Lung (tissue), 12 donors: ENCODE data around the gene IL23R. TPM values are rescaled to one million over a fixed set of nuclear protein-coding genes. Genes with fewer than 3 reads are reported as not detected.

Experiments used
- ATAC-seq: fragments of 200-7000 bp; cut with Tn5 transposase; one replicate; pipeline ENCODE4 v1.9.1; 2020; ENCODE audit warnings: moderate number of reproducible peaks; ENCODE audit not compliant: insufficient read depth, low FRiP score
- DNase-seq, 3 donors: peaks; one replicate each; pipeline ENCODE4 v3.0.0-alpha.2; 2013 to 2017
- H3K27ac ChIP-seq, 2 donors: one replicate each; pipeline ENCODE4 v1.5.1; 2013; ENCODE audit warnings: mild to moderate bottlenecking in 2 of 2, moderate library complexity in 2 of 2, control low read depth in 1 of 2, inconsistent platforms in 1 of 2, low read depth in 1 of 2, low read length in 1 of 2
- H3K27me3 ChIP-seq, 3 donors: one replicate each; pipeline ENCODE4 v1.5.1; 2013; ENCODE audit warnings: low read length in 2 of 3; ENCODE audit not compliant: control insufficient read depth in 3 of 3, insufficient read depth in 3 of 3
- H3K36me3 ChIP-seq, 4 donors: one replicate each; pipeline ENCODE4 v1.5.1; 2013; ENCODE audit warnings: low read length in 4 of 4, mild to moderate bottlenecking in 1 of 4, moderate library complexity in 1 of 4; ENCODE audit not compliant: control insufficient read depth in 4 of 4, insufficient read depth in 4 of 4
- H3K4me1 ChIP-seq, 5 donors: one replicate each; pipeline ENCODE4 v1.5.1; 2013; ENCODE audit warnings: low read length in 5 of 5, mild to moderate bottlenecking in 2 of 5, moderate library complexity in 1 of 5; ENCODE audit not compliant: control insufficient read depth in 5 of 5, insufficient read depth in 5 of 5
- H3K4me3 ChIP-seq: one replicate; pipeline ENCODE4 v1.5.1; 2013; ENCODE audit warnings: mild to moderate bottlenecking, control low read depth, moderate library complexity
- H3K9ac ChIP-seq, 2 donors: one replicate each; pipeline ENCODE4 v1.5.1; 2013; ENCODE audit warnings: low read length in 2 of 2, control low read depth in 1 of 2; ENCODE audit not compliant: insufficient read depth in 1 of 2
- H3K9me3 ChIP-seq, 4 donors: one replicate each; pipeline ENCODE4 v1.5.1; 2013; ENCODE audit warnings: low read length in 3 of 4, mild to moderate bottlenecking in 1 of 4, moderate library complexity in 1 of 4; ENCODE audit not compliant: control insufficient read depth in 4 of 4, insufficient read depth in 3 of 4
- WGBS, 2 donors: extraction: QIAGEN DNeasy Blood & Tissue Kit; methylation state at CpG; one replicate each; pipeline ENCODE4 v1.1.7; 2013; 5-methylcytosine and 5-hydroxymethylcytosine counted together
- polyA plus RNA-seq, 2 donors: library from polyadenylated mRNA; stranded (reverse); fragments of 200-250 nt; gene quantifications; one replicate each; pipeline ENCODE4 v1.2.1, GENCODE V29; 2013
- total RNA-seq, 2 donors: library from RNA; depleted of rRNA in 1 of 2; stranded (reverse); fragments of >200 nt in 1 of 2; gene quantifications; one replicate each; pipeline ENCODE4 v1.2.1, GENCODE V29; 2014 to 2021
- TF ChIP-seq, protein P1 (sequence below): IDR thresholded peaks from 2 replicates; pipeline ENCODE4 v1.5.1; 2012; ENCODE audit warnings: mild to moderate bottlenecking; ENCODE audit errors: control extremely low read depth, extremely low read depth
- donor health status: control.
- donor health status: control.
- donor health status: Bipolar disorder and iron deficiency.
- donor health status: healthy.
- donor health status: DM: yes; HTN: yes; CAD: no.

Gene IL23R
- total and polyA plus RNA-seq, 4 donors, result 0.03 to 0.60 (median 0.15) TPM; not detected in 1

DNA sequence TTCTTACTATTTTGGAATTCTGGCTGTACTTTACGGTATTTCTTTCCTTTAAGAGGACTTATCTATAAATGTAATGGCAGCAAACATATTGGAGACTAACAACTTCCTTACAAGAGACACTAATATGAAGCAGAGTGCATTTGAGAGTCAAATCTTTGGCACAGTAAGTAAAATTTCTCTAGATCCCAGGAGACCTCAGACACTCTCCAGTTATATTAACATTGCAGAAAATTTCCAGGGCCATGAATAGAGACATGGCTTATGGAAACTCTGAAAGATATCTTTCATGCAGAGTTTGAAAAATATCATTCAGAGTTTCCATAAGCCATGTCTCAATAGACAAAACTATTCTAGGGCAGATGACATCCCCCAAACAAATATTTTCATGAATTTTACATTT is 51.2 kb downstream of the IL23R start:
- Histone ChIP-seq H3K9me3 (no peaks in the 10 kb centered on the region), H3K4me3 (no peak overlapping the region), H3K4me1 (no peaks in the 10 kb centered on the region), H3K27me3 (no peaks in the 10 kb centered on the region), H3K36me3 (no peaks in the 10 kb centered on the region), H3K9ac (no peak overlapping the region), H3K27ac (no peak overlapping the region)
- 44 to 83% methylated on average over 1 of the region's 1 CpG for whole genome bisulfite sequencing, 2 donors
- TF ChIP-seq, protein P1, sequence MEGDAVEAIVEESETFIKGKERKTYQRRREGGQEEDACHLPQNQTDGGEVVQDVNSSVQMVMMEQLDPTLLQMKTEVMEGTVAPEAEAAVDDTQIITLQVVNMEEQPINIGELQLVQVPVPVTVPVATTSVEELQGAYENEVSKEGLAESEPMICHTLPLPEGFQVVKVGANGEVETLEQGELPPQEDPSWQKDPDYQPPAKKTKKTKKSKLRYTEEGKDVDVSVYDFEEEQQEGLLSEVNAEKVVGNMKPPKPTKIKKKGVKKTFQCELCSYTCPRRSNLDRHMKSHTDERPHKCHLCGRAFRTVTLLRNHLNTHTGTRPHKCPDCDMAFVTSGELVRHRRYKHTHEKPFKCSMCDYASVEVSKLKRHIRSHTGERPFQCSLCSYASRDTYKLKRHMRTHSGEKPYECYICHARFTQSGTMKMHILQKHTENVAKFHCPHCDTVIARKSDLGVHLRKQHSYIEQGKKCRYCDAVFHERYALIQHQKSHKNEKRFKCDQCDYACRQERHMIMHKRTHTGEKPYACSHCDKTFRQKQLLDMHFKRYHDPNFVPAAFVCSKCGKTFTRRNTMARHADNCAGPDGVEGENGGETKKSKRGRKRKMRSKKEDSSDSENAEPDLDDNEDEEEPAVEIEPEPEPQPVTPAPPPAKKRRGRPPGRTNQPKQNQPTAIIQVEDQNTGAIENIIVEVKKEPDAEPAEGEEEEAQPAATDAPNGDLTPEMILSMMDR, result no peak
- ATAC-seq (no peak), DNase-seq (peak in 1 of 3 donors; percentile 11)

DNA sequence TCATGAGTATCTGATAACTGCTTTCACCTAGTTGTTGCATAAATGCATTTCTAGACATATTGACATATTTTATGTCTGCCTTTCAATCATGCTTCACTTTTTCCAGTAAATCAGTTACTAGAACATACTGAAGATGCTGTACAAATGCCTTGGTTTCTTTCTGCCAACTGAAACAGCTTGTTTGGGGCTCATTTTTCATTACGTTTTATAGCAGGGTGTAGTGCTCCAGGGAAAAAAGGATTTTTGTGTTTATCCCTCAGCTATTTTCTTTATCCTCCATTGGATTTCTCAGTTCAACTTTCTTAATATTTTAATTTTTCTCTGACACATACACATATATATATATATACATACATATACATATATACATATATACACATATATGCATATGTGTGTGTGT is 51.7 kb downstream of the IL23R start:
- H3K27ac ChIP-seq, result no peak overlapping the region
- DNase-seq (no peak), ATAC-seq (no peak)
- TF ChIP-seq, protein P1, result no peak
- H3K27me3 ChIP-seq, result no peaks in the 10 kb centered on the region
- H3K36me3 ChIP-seq, result no peaks in the 10 kb centered on the region
- H3K9ac ChIP-seq, result no peak overlapping the region
- no peaks in the 10 kb centered on the region for H3K4me1 ChIP-seq
- 82 to 94% methylated on average over 1 of the region's 1 CpG for WGBS, 2 donors
- H3K4me3 ChIP-seq, result no peak overlapping the region
- no peaks in the 10 kb centered on the region for H3K9me3 ChIP-seq

DNA sequence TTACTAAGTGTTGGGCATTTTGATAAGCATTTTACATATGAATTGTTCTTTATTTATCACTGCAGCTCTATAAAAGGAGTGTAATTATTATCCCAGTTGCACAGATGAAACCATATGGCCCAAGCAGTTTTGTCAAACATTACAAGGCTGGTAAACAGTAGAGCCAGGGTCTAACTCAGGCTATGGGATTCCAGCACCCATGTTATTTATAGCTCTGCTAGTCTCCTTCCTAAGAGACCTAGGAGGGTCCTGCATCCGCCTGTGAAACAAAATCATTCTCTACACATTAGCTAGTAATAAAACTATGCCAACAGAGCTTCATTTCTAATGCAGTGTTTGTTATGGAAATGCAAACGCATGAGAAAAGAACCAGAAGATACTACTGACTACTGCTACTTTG is 58.6 kb downstream of the IL23R start:
- ATAC-seq (no peak), DNase-seq (no peak)
- H3K27me3 ChIP-seq, result no peaks in the 10 kb centered on the region
- H3K27ac ChIP-seq, result no peak overlapping the region
- H3K4me3 ChIP-seq, result no peak overlapping the region
- no peaks in the 10 kb centered on the region for H3K36me3 ChIP-seq
- WGBS, 2 donors, result 74 to 81% methylated on average over 2 of the region's 2 CpGs
- no peaks in the 10 kb centered on the region for H3K4me1 ChIP-seq
- H3K9ac ChIP-seq, result no peak overlapping the region
- H3K9me3 ChIP-seq, result peaks cover 0 to 4% (median 0%) of the 10 kb centered on the region in 4 donors
- TF ChIP-seq, protein P1, result no peak

DNA sequence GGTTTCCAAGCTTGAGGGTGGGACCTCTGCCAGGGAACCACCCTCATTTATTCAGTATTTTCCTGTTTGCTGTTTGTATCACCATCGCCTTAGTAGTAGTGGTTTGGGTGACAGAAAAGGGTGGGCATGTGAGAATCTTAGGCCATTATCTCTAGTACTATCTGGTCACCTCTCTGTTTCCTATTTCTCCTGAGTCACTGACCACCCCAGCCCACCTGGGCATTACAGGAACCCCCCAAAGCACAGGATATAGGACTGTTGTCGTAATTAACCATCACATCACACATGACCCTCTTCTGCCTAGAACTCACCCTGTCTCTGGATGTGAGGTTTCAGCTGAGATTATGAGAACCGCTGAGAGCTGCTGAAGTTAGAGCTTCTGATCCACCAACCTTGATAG is 60.4 kb downstream of the IL23R start:
- TF ChIP-seq, protein P1, result no peak
- WGBS, 2 donors, result 86 to 93% methylated on average over 3 of the region's 3 CpGs
- Histone ChIP-seq H3K4me1 (no peaks in the 10 kb centered on the region), H3K27me3 (no peaks in the 10 kb centered on the region), H3K27ac (no peak overlapping the region), H3K4me3 (no peak overlapping the region), H3K36me3 (no peaks in the 10 kb centered on the region), H3K9me3 (peaks cover 0 to 4% (median 0%) of the 10 kb centered on the region in 4 donors), H3K9ac (no peak overlapping the region)
- DNase-seq, result no peak
- no peak for ATAC-seq
